ENCODE data around the gene FAM83E. TPM values are rescaled to one million over a fixed set of nuclear protein-coding genes. Genes with fewer than 3 reads are reported as not detected.

Gene FAM83E
- polyA plus RNA-seq, 1 experiment: not detected

DNA sequence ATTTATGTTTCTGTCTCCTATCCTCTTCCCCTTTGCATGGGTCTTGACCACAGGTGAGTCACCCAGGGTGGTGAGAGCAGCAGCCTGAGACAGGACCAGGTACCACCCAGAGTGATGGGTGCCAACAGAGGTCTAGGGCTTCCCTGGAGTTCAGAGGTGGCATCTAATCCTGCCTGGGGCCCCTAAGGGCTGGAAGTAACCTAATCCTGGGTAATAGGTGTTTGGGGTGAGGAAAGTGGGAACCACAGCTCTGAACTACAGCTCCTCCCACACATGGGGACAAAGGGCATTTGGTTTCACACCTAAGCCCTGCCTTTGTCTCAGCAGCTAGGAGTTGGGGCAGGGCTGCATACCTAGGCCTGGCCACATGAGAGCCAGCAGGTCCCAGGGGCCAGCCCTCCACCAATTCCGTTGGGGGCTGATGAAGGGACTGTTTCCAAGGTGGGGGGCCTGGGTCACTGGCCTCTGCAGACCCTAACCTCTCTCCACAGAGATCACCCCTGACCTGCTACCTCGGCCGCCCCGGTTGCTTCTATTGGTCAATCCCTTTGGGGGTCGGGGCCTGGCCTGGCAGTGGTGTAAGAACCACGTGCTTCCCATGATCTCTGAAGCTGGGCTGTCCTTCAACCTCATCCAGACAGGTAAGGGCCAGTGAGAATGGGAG is 12.5 kb upstream of the FAM83E start:
- Histone ChIP-seq H3K4me3 (ENCODE audit: low read depth, low read length) (no peak overlapping the region), H3K9me3 (ENCODE audit: control insufficient read depth, insufficient read depth, low read length) (peaks cover 5% of the 10 kb centered on the region; the same call in 1 of the 2 replicates), H3K27ac (ENCODE audit: low read depth, low read length) (no peak overlapping the region), H3K27me3 (ENCODE audit: control insufficient read depth, insufficient read depth, low read length) (no peaks in the 10 kb centered on the region)
- TF ChIP-seq, protein P1, sequence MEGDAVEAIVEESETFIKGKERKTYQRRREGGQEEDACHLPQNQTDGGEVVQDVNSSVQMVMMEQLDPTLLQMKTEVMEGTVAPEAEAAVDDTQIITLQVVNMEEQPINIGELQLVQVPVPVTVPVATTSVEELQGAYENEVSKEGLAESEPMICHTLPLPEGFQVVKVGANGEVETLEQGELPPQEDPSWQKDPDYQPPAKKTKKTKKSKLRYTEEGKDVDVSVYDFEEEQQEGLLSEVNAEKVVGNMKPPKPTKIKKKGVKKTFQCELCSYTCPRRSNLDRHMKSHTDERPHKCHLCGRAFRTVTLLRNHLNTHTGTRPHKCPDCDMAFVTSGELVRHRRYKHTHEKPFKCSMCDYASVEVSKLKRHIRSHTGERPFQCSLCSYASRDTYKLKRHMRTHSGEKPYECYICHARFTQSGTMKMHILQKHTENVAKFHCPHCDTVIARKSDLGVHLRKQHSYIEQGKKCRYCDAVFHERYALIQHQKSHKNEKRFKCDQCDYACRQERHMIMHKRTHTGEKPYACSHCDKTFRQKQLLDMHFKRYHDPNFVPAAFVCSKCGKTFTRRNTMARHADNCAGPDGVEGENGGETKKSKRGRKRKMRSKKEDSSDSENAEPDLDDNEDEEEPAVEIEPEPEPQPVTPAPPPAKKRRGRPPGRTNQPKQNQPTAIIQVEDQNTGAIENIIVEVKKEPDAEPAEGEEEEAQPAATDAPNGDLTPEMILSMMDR (IDR thresholded peaks at IDR 0.05; ENCODE audit: low read depth, low read length): no peak
- POLR2A ChIA-PET: interaction anchor here (1.1 kb wide), 1 partner anchor 8 kb away, joined by 5 read pairs; the partner anchor contains the start of genes RPL18 and SPHK2
- CTCF ChIA-PET: interaction anchor here (0.6 to 1.0 kb wide), 2 partner anchors 44 to 201 kb away, joined by 3 to 4 read pairs; no protein-coding TSS in a partner anchor
- DNase-seq (ENCODE audit: low read depth, low spot score): no peak

DNA sequence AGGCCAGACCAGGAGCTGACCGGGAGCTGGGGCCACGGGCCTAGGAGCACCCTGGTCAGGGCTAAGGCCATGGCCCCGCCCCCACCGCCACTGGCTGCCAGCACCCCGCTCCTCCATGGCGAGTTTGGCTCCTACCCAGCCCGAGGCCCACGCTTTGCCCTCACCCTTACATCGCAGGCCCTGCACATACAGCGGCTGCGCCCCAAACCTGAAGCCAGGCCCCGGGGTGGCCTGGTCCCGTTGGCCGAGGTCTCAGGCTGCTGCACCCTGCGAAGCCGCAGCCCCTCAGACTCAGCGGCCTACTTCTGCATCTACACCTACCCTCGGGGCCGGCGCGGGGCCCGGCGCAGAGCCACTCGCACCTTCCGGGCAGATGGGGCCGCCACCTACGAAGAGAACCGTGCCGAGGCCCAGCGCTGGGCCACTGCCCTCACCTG is 11.0 kb upstream of the FAM83E start:
- DNase-seq (ENCODE audit: low read depth, low spot score): no peak
- ChIA-PET CTCF (no interaction called here), POLR2A (no interaction called here)
- no peak overlapping the region for H3K27ac ChIP-seq (ENCODE audit: low read depth, low read length)
- peaks cover 5% of the 10 kb centered on the region; the same call in 1 of the 2 replicates for H3K9me3 ChIP-seq (ENCODE audit: control insufficient read depth, insufficient read depth, low read length)
- H3K27me3 ChIP-seq (ENCODE audit: control insufficient read depth, insufficient read depth, low read length): no peaks in the 10 kb centered on the region
- H3K4me3 ChIP-seq (ENCODE audit: low read depth, low read length): no peak overlapping the region
- TF ChIP-seq, protein P1 (IDR thresholded peaks at IDR 0.05; ENCODE audit: low read depth, low read length): no peak

DNA sequence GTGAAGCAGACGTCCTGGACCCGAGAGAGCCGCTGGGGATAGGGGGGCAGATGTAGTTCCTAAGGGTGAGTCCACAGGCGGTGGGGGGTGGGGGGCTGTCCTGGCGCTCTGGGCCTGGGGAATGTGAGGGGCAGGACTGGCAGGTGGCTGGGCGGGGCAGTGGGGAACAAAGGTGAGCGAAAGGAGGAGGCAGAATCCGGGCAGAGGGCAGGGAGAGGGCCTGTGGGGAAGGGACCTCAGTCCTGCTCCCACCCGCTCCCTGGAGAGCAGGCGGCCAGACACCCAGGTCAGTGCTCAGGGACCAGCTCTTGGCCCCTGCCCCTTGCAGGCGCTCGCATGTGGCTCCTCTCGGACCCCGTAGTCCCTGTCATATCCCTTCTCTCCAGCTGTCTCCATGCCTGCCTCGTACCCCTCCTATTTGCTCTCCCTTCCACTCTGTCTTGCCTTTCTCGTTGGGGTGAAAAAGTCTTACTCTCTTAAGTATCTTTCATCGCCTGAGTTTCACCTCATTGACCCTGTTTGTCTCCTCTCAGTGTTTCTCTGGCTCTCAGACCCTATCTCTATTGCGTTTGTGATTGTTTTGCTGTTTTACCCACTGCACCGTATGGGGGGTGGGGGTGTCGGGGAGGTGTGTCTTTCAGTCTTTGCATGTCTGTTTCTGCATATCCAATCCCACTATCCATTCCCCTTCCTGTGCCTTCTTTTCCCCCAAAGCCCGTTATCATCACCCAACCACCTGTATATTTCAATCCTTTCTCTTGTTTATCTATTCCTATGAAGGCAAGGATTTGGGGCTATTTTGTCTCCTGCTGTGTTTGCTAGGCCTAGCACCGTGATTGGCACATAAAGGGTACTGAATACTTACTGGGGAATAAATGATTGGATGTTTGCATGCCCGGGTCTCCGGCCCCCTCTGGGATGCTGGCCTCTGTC is 10.2 kb upstream of the FAM83E start:
- H3K4me3 ChIP-seq (ENCODE audit: low read depth, low read length): peak overlapping the region; percentile 68
- peaks cover 5% of the 10 kb centered on the region; the same call in 1 of the 2 replicates for H3K9me3 ChIP-seq (ENCODE audit: control insufficient read depth, insufficient read depth, low read length)
- no peak for DNase-seq (ENCODE audit: low read depth, low spot score)
- no peak overlapping the region for H3K27ac ChIP-seq (ENCODE audit: low read depth, low read length)
- ChIA-PET CTCF (no interaction called here), POLR2A (no interaction called here)
- H3K27me3 ChIP-seq (ENCODE audit: control insufficient read depth, insufficient read depth, low read length): no peaks in the 10 kb centered on the region
- TF ChIP-seq, protein P1 (IDR thresholded peaks at IDR 0.05; ENCODE audit: low read depth, low read length): no peak

DNA sequence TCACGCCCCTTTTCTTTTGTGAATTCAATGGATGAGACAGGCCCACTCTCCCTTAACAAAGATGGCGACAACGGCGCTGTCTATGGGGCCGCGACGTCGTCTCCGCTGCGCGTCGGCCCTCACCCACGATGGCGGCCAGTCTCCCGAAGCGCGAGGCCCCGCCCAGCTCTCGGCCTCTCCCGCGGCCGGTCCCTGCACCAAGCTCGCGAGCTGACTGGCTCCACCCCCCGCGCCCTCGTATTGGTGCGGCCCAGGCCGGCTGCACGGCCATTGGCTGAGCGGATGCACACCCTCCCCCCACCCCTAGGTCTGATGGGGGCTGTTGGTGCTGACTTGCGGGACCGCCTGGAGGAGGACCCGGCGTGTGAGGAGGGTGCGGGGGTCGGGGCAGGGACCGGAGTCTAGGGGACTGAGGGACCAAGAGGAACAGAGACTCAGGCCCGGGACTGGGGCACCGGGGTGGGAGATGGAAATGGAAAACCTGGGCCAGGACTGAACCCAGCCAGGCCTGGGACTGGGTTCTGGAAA is 9.3 kb upstream of the FAM83E start:
- peak; percentile 95 for DNase-seq (ENCODE audit: low read depth, low spot score)
- TF ChIP-seq, protein P1 (IDR thresholded peaks at IDR 0.05; ENCODE audit: low read depth, low read length): no peak
- Histone ChIP-seq H3K4me3 (ENCODE audit: low read depth, low read length) (peak overlapping the region; percentile 68), H3K27ac (ENCODE audit: low read depth, low read length) (peak overlapping the region; percentile 58), H3K27me3 (ENCODE audit: control insufficient read depth, insufficient read depth, low read length) (no peaks in the 10 kb centered on the region), H3K9me3 (ENCODE audit: control insufficient read depth, insufficient read depth, low read length) (no peaks in the 10 kb centered on the region; the same call in 1 of the 2 replicates)
- ChIA-PET CTCF (interaction anchor here (1.1 kb wide), 1 partner anchor 369 kb away, joined by 3 read pairs; the partner anchor contains the start of gene RUVBL2), POLR2A (interaction anchor here (0.7 to 1.3 kb wide), 4 partner anchors 9 to 183 kb away, joined by 3 to 8 read pairs (median 5); no protein-coding TSS in a partner anchor)

Measured in AG04450 (cell line).